GM23338 (cell line): ENCODE measurements around the gene SLC26A1. TPM values are rescaled to one million over a fixed set of nuclear protein-coding genes. Genes with fewer than 3 reads are reported as not detected.

Source experiments
- ATAC-seq: fragments of 200-7000 bp; cut with Tn5 transposase; 3 replicates; pipeline ENCODE4 v1.9.1; 2020
- DNase-seq: peaks from one replicate; pipeline ENCODE4 v3.0.0-alpha.2; 2015; ENCODE audit warnings: low spot score
- H2AFZ ChIP-seq: fragments of 200-600 bp; sonication (generic); 2 replicates; pipeline ENCODE4 v1.8.0; 2016; ENCODE audit warnings: antibody characterized with exemption, mild to moderate bottlenecking, moderate library complexity
- H3F3A ChIP-seq: fragments of 200-600 bp; sonication (generic); replicated peaks from 2 replicates; pipeline ENCODE4 v1.8.0; 2017; ENCODE audit warnings: antibody characterized with exemption, mixed run types, low read depth
- H3K27ac ChIP-seq: fragments of 200-600 bp; sonication (generic); 2 replicates; pipeline ENCODE4 v1.6.1; 2016; ENCODE audit warnings: low read depth
- H3K27me3 ChIP-seq: fragments of 200-600 bp; sonication (generic); 2 replicates; pipeline ENCODE4 v1.8.0; 2016; ENCODE audit warnings: mild to moderate bottlenecking, mixed run types, moderate library complexity; ENCODE audit not compliant: insufficient read depth
- H3K36me3 ChIP-seq: fragments of 200-600 bp; sonication (generic); 2 replicates; pipeline ENCODE4 v1.8.0; 2016; ENCODE audit warnings: mild to moderate bottlenecking; ENCODE audit not compliant: insufficient read depth
- H3K4me1 ChIP-seq: fragments of 200-600 bp; sonication (generic); 2 replicates; pipeline ENCODE4 v1.8.0; 2016; ENCODE audit warnings: mild to moderate bottlenecking, moderate library complexity; ENCODE audit not compliant: insufficient read depth
- H3K4me2 ChIP-seq: fragments of 200-600 bp; sonication (generic); 2 replicates; pipeline ENCODE4 v1.7.1; 2017; ENCODE audit warnings: mixed run types
- H3K4me3 ChIP-seq: fragments of 200-600 bp; sonication (generic); 2 replicates; pipeline ENCODE4 v1.6.1; 2016; ENCODE audit warnings: mixed run types
- H3K79me2 ChIP-seq: fragments of 200-600 bp; sonication (generic); replicated peaks from 2 replicates; pipeline ENCODE4 v1.8.0; 2017; ENCODE audit warnings: mild to moderate bottlenecking; ENCODE audit not compliant: insufficient read depth
- H3K9me2 ChIP-seq: fragments of 200-600 bp; sonication (generic); 2 replicates; pipeline ENCODE4 v1.8.0; 2017; ENCODE audit not compliant: insufficient read depth
- H4K20me1 ChIP-seq: fragments of 200-600 bp; sonication (generic); replicated peaks from 2 replicates; pipeline ENCODE4 v1.8.0; 2017; ENCODE audit warnings: mild to moderate bottlenecking; ENCODE audit not compliant: insufficient read depth
- H3K27ac Mint-ChIP-seq: 2 replicates; pipeline ENCODE4 v1.8.0; 2020; ENCODE audit warnings: inconsistent platforms, mild to moderate bottlenecking, moderate library complexity, mixed read lengths
- H3K27me3 Mint-ChIP-seq: 3 replicates; pipeline ENCODE4 v1.8.0; 2022; ENCODE audit warnings: low read depth, mild to moderate bottlenecking, moderate library complexity, mixed read lengths, inconsistent platforms; ENCODE audit not compliant: insufficient read depth, poor library complexity
- H3K36me3 Mint-ChIP-seq: 3 replicates; pipeline ENCODE4 v1.8.0; 2021; ENCODE audit warnings: low read depth, mild to moderate bottlenecking, inconsistent platforms, moderate library complexity, mixed read lengths
- H3K4me1 Mint-ChIP-seq: 3 replicates; pipeline ENCODE4 v1.8.0; 2020; ENCODE audit warnings: mild to moderate bottlenecking, inconsistent platforms, mixed read lengths
- H3K4me3 Mint-ChIP-seq: 3 replicates; pipeline ENCODE4 v1.8.0; 2021; ENCODE audit warnings: moderate library complexity, mild to moderate bottlenecking, inconsistent platforms, mixed read lengths
- H3K9me3 Mint-ChIP-seq: 3 replicates; pipeline ENCODE4 v1.8.0; 2020; ENCODE audit warnings: moderate library complexity, mild to moderate bottlenecking, inconsistent platforms, mixed read lengths
- CREB1 ChIP-seq: fragments of 250-450 bp; sonication (Bioruptor Pico); IDR thresholded peaks from 2 replicates; pipeline ENCODE4 v1.5.0; 2020; ENCODE audit warnings: low read depth, mild to moderate bottlenecking, moderate library complexity
- EZH2 ChIP-seq: fragments of 200-600 bp; sonication (generic); IDR thresholded peaks from one replicate; pipeline ENCODE4 v1.8.0; 2017; ENCODE audit warnings: antibody characterized with exemption, mild to moderate bottlenecking, low read depth; ENCODE audit not compliant: unreplicated experiment
- EZH2phosphoT487 ChIP-seq: fragments of 200-600 bp; sonication (generic); IDR thresholded peaks from one replicate; pipeline ENCODE4 v1.8.1; 2018; ENCODE audit warnings: antibody characterized with exemption; ENCODE audit not compliant: unreplicated experiment
- JUNB ChIP-seq: IDR thresholded peaks from one replicate; pipeline ENCODE4 v1.6.1; 2016; ENCODE audit warnings: antibody characterized with exemption; ENCODE audit not compliant: unreplicated experiment
- POLR2AphosphoS5 ChIP-seq: IDR thresholded peaks from 2 replicates; pipeline ENCODE4 v1.6.1; 2016; ENCODE audit warnings: antibody characterized with exemption, low read depth
- ZNF114 ChIP-seq: fragments of 250-450 bp; sonication (Bioruptor Pico); IDR thresholded peaks from 2 replicates; pipeline ENCODE4 v1.5.0; 2020; ENCODE audit warnings: mild to moderate bottlenecking, moderate library complexity
- ZNF331 ChIP-seq: fragments of 250-450 bp; sonication (Bioruptor Pico); IDR thresholded peaks from 2 replicates; pipeline ENCODE4 v1.5.0; 2020; ENCODE audit warnings: low read depth, mild to moderate bottlenecking, moderate library complexity
- polyA plus RNA-seq: library from polyadenylated mRNA; unstranded; fragments of >200 nt; fragmentation: Nextera tagmentation; extraction: Ambion mirVana; gene quantifications from 2 replicates; pipeline ENCODE4 v1.2.1, GENCODE V29; 2016
- total RNA-seq: library from RNA; depleted of rRNA; stranded (reverse); fragments of >200 nt; shearing (Covaris generic); gene quantifications from 2 replicates; pipeline ENCODE4 v1.2.3, GENCODE V29; 2014
- TF ChIP-seq, protein P1 (sequence below), 2 experiments: fragments of 200-600 bp in 1 of 2; sonication (generic) in 1 of 2; conservative IDR thresholded peaks; 2 replicates each; pipeline versions ENCODE4 v1.5.1 to v1.6.1; 2016 to 2017; ENCODE audit warnings: antibody characterized with exemption in 2 of 2, low read depth in 2 of 2, mild to moderate bottlenecking in 2 of 2, moderate library complexity in 1 of 2
- TF ChIP-seq, protein P2 (sequence below): fragments of 250-450 bp; sonication (Bioruptor Pico); IDR thresholded peaks from 2 replicates; pipeline ENCODE4 v1.5.0; 2020; ENCODE audit warnings: mild to moderate bottlenecking, moderate library complexity

The SLC26A1 gene
- total and polyA plus RNA-seq, 2 experiments from 2014 or later = 0.10 to 0.27 TPM

DNA sequence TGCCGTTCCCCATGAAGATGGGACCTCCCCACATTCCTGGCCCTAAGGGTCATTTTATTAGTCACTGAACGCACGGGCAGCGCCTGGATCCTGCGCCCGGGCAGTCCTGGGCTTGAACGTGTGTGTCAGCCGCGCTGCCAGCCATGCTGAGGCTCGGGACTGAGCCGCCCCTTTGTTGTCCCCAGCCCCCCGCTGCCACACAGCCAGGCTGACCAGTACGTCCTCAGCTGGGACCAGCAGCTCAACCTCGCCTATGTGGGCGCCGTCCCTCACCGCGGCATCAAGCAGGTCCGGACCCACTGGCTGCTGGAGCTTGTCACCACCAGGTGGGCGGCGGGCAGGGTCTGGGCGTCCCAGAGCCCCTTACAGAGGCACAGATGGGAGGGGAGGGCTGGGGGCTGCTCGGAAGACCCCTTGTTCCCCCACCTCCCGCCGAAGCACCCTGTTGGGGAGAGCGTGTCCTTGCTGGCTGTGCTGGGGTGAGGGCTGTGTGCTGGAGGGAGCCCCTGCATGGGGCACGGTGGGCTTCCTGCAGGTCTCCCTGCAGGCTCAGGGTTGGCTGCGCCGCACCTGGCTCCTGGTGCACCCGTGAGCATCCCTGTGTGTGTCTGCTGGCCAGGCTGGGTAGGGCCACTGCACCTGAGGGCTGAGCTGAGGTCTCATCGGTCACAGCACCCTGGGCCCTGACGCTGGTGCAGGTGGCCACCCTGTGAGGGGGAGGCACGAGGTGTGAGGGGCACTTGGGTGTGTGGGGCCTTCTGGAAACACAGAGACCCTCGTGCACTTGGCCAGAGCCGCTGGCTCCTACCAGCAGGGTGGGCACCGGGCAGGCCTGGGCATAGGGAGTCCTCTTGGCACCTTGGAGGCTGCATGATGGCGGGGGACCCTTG is 5.3 kb downstream of the SLC26A1 start:
- peak overlapping the region; percentile 28; the same call in 1 of the 2 replicates for H2AFZ ChIP-seq
- H4K20me1 ChIP-seq = no peaks in the 10 kb centered on the region
- peaks cover 16% of the 10 kb centered on the region for H3K4me1 ChIP-seq
- TF ChIP-seq, protein P1, sequence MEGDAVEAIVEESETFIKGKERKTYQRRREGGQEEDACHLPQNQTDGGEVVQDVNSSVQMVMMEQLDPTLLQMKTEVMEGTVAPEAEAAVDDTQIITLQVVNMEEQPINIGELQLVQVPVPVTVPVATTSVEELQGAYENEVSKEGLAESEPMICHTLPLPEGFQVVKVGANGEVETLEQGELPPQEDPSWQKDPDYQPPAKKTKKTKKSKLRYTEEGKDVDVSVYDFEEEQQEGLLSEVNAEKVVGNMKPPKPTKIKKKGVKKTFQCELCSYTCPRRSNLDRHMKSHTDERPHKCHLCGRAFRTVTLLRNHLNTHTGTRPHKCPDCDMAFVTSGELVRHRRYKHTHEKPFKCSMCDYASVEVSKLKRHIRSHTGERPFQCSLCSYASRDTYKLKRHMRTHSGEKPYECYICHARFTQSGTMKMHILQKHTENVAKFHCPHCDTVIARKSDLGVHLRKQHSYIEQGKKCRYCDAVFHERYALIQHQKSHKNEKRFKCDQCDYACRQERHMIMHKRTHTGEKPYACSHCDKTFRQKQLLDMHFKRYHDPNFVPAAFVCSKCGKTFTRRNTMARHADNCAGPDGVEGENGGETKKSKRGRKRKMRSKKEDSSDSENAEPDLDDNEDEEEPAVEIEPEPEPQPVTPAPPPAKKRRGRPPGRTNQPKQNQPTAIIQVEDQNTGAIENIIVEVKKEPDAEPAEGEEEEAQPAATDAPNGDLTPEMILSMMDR (conservative IDR thresholded peaks at IDR 0.05; ENCODE audit: low read depth in 2 of 2) = no peak
- TF ChIP-seq EZH2phosphoT487 = no peak
- no peak for TF ChIP-seq ZNF331 (CRISPR knock-in tag)
- no peak for TF ChIP-seq POLR2AphosphoS5
- no peak for TF ChIP-seq CREB1 (CRISPR knock-in tag)
- no peak for TF ChIP-seq EZH2
- no peak for TF ChIP-seq JUNB
- no peak for TF ChIP-seq ZNF114 (CRISPR knock-in tag)
- TF ChIP-seq, protein P2, sequence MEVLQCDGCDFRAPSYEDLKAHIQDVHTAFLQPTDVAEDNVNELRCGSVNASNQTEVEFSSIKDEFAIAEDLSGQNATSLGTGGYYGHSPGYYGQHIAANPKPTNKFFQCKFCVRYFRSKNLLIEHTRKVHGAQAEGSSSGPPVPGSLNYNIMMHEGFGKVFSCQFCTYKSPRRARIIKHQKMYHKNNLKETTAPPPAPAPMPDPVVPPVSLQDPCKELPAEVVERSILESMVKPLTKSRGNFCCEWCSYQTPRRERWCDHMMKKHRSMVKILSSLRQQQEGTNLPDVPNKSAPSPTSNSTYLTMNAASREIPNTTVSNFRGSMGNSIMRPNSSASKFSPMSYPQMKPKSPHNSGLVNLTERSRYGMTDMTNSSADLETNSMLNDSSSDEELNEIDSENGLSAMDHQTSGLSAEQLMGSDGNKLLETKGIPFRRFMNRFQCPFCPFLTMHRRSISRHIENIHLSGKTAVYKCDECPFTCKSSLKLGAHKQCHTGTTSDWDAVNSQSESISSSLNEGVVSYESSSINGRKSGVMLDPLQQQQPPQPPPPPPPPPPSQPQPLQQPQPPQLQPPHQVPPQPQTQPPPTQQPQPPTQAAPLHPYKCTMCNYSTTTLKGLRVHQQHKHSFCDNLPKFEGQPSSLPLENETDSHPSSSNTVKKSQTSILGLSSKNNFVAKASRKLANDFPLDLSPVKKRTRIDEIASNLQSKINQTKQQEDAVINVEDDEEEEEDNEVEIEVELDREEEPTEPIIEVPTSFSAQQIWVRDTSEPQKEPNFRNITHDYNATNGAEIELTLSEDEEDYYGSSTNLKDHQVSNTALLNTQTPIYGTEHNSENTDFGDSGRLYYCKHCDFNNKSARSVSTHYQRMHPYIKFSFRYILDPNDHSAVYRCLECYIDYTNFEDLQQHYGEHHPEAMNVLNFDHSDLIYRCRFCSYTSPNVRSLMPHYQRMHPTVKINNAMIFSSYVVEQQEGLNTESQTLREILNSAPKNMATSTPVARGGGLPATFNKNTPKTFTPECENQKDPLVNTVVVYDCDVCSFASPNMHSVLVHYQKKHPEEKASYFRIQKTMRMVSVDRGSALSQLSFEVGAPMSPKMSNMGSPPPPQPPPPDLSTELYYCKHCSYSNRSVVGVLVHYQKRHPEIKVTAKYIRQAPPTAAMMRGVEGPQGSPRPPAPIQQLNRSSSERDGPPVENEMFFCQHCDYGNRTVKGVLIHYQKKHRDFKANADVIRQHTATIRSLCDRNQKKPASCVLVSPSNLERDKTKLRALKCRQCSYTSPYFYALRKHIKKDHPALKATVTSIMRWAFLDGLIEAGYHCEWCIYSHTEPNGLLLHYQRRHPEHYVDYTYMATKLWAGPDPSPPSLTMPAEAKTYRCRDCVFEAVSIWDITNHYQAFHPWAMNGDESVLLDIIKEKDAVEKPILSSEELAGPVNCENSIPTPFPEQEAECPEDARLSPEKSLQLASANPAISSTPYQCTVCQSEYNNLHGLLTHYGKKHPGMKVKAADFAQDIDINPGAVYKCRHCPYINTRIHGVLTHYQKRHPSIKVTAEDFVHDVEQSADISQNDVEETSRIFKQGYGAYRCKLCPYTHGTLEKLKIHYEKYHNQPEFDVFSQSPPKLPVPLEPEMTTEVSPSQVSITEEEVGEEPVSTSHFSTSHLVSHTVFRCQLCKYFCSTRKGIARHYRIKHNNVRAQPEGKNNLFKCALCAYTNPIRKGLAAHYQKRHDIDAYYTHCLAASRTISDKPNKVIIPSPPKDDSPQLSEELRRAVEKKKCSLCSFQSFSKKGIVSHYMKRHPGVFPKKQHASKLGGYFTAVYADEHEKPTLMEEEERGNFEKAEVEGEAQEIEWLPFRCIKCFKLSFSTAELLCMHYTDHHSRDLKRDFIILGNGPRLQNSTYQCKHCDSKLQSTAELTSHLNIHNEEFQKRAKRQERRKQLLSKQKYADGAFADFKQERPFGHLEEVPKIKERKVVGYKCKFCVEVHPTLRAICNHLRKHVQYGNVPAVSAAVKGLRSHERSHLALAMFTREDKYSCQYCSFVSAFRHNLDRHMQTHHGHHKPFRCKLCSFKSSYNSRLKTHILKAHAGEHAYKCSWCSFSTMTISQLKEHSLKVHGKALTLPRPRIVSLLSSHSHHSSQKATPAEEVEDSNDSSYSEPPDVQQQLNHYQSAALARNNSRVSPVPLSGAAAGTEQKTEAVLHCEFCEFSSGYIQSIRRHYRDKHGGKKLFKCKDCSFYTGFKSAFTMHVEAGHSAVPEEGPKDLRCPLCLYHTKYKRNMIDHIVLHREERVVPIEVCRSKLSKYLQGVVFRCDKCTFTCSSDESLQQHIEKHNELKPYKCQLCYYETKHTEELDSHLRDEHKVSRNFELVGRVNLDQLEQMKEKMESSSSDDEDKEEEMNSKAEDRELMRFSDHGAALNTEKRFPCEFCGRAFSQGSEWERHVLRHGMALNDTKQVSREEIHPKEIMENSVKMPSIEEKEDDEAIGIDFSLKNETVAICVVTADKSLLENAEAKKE (CRISPR knock-in tag) = no peak
- H3K27me3 Mint-ChIP-seq = peaks cover 29% of the 10 kb centered on the region
- H3K27me3 ChIP-seq = peaks cover 17% of the 10 kb centered on the region
- peaks cover 9% of the 10 kb centered on the region; the same call in 1 of the 2 replicates for H3F3A ChIP-seq
- no peaks in the 10 kb centered on the region for H3K36me3 Mint-ChIP-seq
- ATAC-seq (peak; percentile 1; the same call in 1 of the 3 replicates), DNase-seq (no peak)
- peak overlapping the region; percentile 70 for H3K4me3 ChIP-seq
- peak overlapping the region; percentile 68 for H3K4me3 Mint-ChIP-seq
- no peaks in the 10 kb centered on the region for H3K9me2 ChIP-seq
- no peaks in the 10 kb centered on the region for H3K9me3 Mint-ChIP-seq
- H3K27ac Mint-ChIP-seq = no peak overlapping the region
- peak overlapping the region; percentile 94 for H3K4me2 ChIP-seq
- no peaks in the 10 kb centered on the region for H3K79me2 ChIP-seq
- H3K27ac ChIP-seq = no peak overlapping the region
- no peaks in the 10 kb centered on the region for H3K36me3 ChIP-seq
- peaks cover 2% of the 10 kb centered on the region; the same call in 1 of the 3 replicates for H3K4me1 Mint-ChIP-seq
